Astrocyte (in vitro differentiated cells and primary cell): ENCODE results near the gene DIP2C. TPM values are rescaled to one million over a fixed set of nuclear protein-coding genes. Genes with fewer than 3 reads are reported as not detected.

Source experiments
- DNase-seq: peaks from one replicate; pipeline ENCODE4 v3.0.0-alpha.2; 2010; ENCODE audit warnings: low read depth
- FAIRE-seq: peaks from 2 replicates; lab custom pipeline; 2011; peaks lifted over from hg19 to GRCh38; lab: Jason Lieb, UNC
- H2AFZ ChIP-seq: 2 replicates; pipeline ENCODE4 v1.6.0; 2012; ENCODE audit warnings: low read depth, low read length, inconsistent platforms
- H3K27ac ChIP-seq: 2 replicates; pipeline ENCODE4 v1.5.1; 2011; ENCODE audit warnings: low read depth, low read length, inconsistent platforms
- H3K27me3 ChIP-seq: 2 replicates; pipeline ENCODE4 v1.6.0; 2011; ENCODE audit warnings: low read length, inconsistent platforms; ENCODE audit not compliant: insufficient read depth
- H3K36me3 ChIP-seq: 2 replicates; pipeline ENCODE4 v1.5.1; 2011; ENCODE audit warnings: low read length, inconsistent platforms; ENCODE audit not compliant: insufficient read depth
- H3K4me1 ChIP-seq: 2 replicates; pipeline ENCODE4 v1.5.1; 2011; ENCODE audit warnings: low read length, inconsistent platforms; ENCODE audit not compliant: insufficient read depth
- H3K4me2 ChIP-seq: 2 replicates; pipeline ENCODE4 v1.6.0; 2012; ENCODE audit warnings: low read length, inconsistent platforms
- H3K4me3 ChIP-seq: 2 replicates; pipeline ENCODE4 v1.5.1; 2011; ENCODE audit warnings: low read depth, mild to moderate bottlenecking, low read length, inconsistent platforms; ENCODE audit not compliant: insufficient read depth
- H3K79me2 ChIP-seq: 2 replicates; pipeline ENCODE4 v1.6.0; 2012; ENCODE audit warnings: mild to moderate bottlenecking, low read length, inconsistent platforms; ENCODE audit not compliant: insufficient read depth
- H3K9ac ChIP-seq: 2 replicates; pipeline ENCODE4 v1.6.0; 2012; ENCODE audit warnings: mild to moderate bottlenecking, low read length, inconsistent platforms
- H3K9me3 ChIP-seq: 2 replicates; pipeline ENCODE4 v1.5.1; 2012; ENCODE audit warnings: low read depth, mild to moderate bottlenecking, low read length, inconsistent platforms; ENCODE audit not compliant: insufficient read depth
- H4K20me1 ChIP-seq: 2 replicates; pipeline ENCODE4 v1.6.0; 2012; ENCODE audit warnings: low read length, inconsistent platforms; ENCODE audit not compliant: insufficient read depth
- H3K27ac Mint-ChIP-seq: one replicate; pipeline ENCODE4 v1.8.0; 2021; ENCODE audit warnings: mild to moderate bottlenecking, mixed read lengths; ENCODE audit not compliant: unreplicated experiment
- H3K27me3 Mint-ChIP-seq: one replicate; pipeline ENCODE4 v1.8.0; 2021; ENCODE audit warnings: low read depth, mixed read lengths; ENCODE audit not compliant: unreplicated experiment
- H3K36me3 Mint-ChIP-seq: one replicate; pipeline ENCODE4 v1.8.0; 2021; ENCODE audit warnings: low read depth, mixed read lengths; ENCODE audit not compliant: unreplicated experiment
- H3K4me1 Mint-ChIP-seq: one replicate; pipeline ENCODE4 v1.8.0; 2021; ENCODE audit warnings: low read depth, mixed read lengths; ENCODE audit not compliant: unreplicated experiment
- H3K4me3 Mint-ChIP-seq: one replicate; pipeline ENCODE4 v1.8.0; 2021; ENCODE audit warnings: mild to moderate bottlenecking, moderate library complexity, mixed read lengths; ENCODE audit not compliant: unreplicated experiment
- H3K9me3 Mint-ChIP-seq: one replicate; pipeline ENCODE4 v1.8.0; 2021; ENCODE audit warnings: mild to moderate bottlenecking, mixed read lengths; ENCODE audit not compliant: unreplicated experiment
- CTCF ChIP-seq: IDR thresholded peaks from 2 replicates; pipeline ENCODE4 v1.5.1; 2011; ENCODE audit warnings: low read depth, mild to moderate bottlenecking, inconsistent platforms, low read length, moderate library complexity; ENCODE audit not compliant: insufficient read depth
- EZH2 ChIP-seq: IDR thresholded peaks from 2 replicates; pipeline ENCODE4 v1.6.1; 2012; ENCODE audit warnings: mild to moderate bottlenecking, low read length, inconsistent platforms; ENCODE audit not compliant: insufficient read depth
- total RNA-seq: library from RNA; stranded (reverse); gene quantifications from 2 replicates; pipeline ENCODE4 v1.2.1, GENCODE V29; 2021

DIP2C gene
- total RNA-seq, 1 donor from 2014 or later = 27.3 TPM

GRCh38 chr10:287026-287709 lies 402.3 kb downstream of the DIP2C start:
- peaks cover 7% of the 10 kb centered on the region for H3K4me1 ChIP-seq
- no peak overlapping the region for H2AFZ ChIP-seq
- Mint-ChIP-seq H3K27ac (no peak overlapping the region), H3K4me3 (no peak overlapping the region), H3K27me3 (no peaks in the 10 kb centered on the region), H3K4me1 (no peaks in the 10 kb centered on the region), H3K9me3 (no peaks in the 10 kb centered on the region), H3K36me3 (peaks cover 50% of the 10 kb centered on the region)
- FAIRE-seq (peak; percentile 71), DNase-seq (peak; percentile 53)
- H4K20me1 ChIP-seq = no peaks in the 10 kb centered on the region
- H3K4me2 ChIP-seq = peak overlapping the region; percentile 18
- no peaks in the 10 kb centered on the region for H3K27me3 ChIP-seq
- H3K4me3 ChIP-seq = no peak overlapping the region
- no peak overlapping the region for H3K27ac ChIP-seq
- H3K79me2 ChIP-seq = no peaks in the 10 kb centered on the region
- H3K36me3 ChIP-seq = peaks cover 16% of the 10 kb centered on the region
- no peak overlapping the region for H3K9ac ChIP-seq
- TF ChIP-seq CTCF (no peak), EZH2 (no peak)
- no peaks in the 10 kb centered on the region for H3K9me3 ChIP-seq

- H3K36me3 Mint-ChIP-seq = peaks cover 55% of the 10 kb centered on the region
- Histone ChIP-seq H3K36me3 (peaks cover 20% of the 10 kb centered on the region), H4K20me1 (no peaks in the 10 kb centered on the region), H2AFZ (no peak overlapping the region), H3K4me3 (no peak overlapping the region), H3K27ac (no peak overlapping the region), H3K27me3 (no peaks in the 10 kb centered on the region), H3K9me3 (no peaks in the 10 kb centered on the region), H3K9ac (no peak overlapping the region), H3K4me1 (peaks cover 10% of the 10 kb centered on the region), H3K4me2 (no peak overlapping the region), H3K79me2 (no peaks in the 10 kb centered on the region)
- DNase-seq (no peak), FAIRE-seq (no peak)
- H3K4me1 Mint-ChIP-seq = no peaks in the 10 kb centered on the region
- TF ChIP-seq EZH2 = no peak
- TF ChIP-seq CTCF = no peak
- no peaks in the 10 kb centered on the region for H3K27me3 Mint-ChIP-seq
- H3K4me3 Mint-ChIP-seq = no peak overlapping the region
- no peaks in the 10 kb centered on the region for H3K9me3 Mint-ChIP-seq
- no peak overlapping the region for H3K27ac Mint-ChIP-seq
Measured at GRCh38 chr10:285216-285615, 404.3 kb downstream of the DIP2C start.

- no peaks in the 10 kb centered on the region for H3K4me1 Mint-ChIP-seq
- DNase-seq = no peak
- TF ChIP-seq EZH2 (no peak), CTCF (no peak)
- FAIRE-seq = no peak
- no peaks in the 10 kb centered on the region for H3K79me2 ChIP-seq
- no peak overlapping the region for H3K4me2 ChIP-seq
- H3K27me3 ChIP-seq = no peaks in the 10 kb centered on the region
- no peak overlapping the region for H3K4me3 Mint-ChIP-seq
- no peak overlapping the region for H2AFZ ChIP-seq
- H3K27me3 Mint-ChIP-seq = no peaks in the 10 kb centered on the region
- no peak overlapping the region for H3K4me3 ChIP-seq
- H3K36me3 Mint-ChIP-seq = peaks cover 54% of the 10 kb centered on the region
- no peaks in the 10 kb centered on the region for H3K9me3 ChIP-seq
- H3K27ac Mint-ChIP-seq = no peak overlapping the region
- no peaks in the 10 kb centered on the region for H4K20me1 ChIP-seq
- H3K36me3 ChIP-seq = peaks cover 19% of the 10 kb centered on the region
- H3K9me3 Mint-ChIP-seq = no peaks in the 10 kb centered on the region
- no peak overlapping the region for H3K27ac ChIP-seq
- H3K9ac ChIP-seq = no peak overlapping the region
- peaks cover 10% of the 10 kb centered on the region for H3K4me1 ChIP-seq
Measured at GRCh38 chr10:283916-284356, 405.5 kb downstream of the DIP2C start.
